GM12891 (cell line): Measurements from ENCODE around the gene RBM8A.

Source experiments
- POLR2A ChIP-seq: IDR thresholded peaks from 2 replicates; pipeline ENCODE4 v1.6.1; 2011; ENCODE audit warnings: low read depth, low read length, control low read depth
- POLR2AphosphoS5 ChIP-seq: IDR thresholded peaks from 2 replicates; pipeline ENCODE4 v1.6.1; 2011; ENCODE audit warnings: low read depth, low read length, control low read depth
- SPI1 ChIP-seq: IDR thresholded peaks from 2 replicates; pipeline ENCODE4 v1.6.1; 2011; ENCODE audit warnings: low read depth, low read length, control low read depth
- TAF1 ChIP-seq: IDR thresholded peaks from 2 replicates; pipeline ENCODE4 v1.6.1; 2011; ENCODE audit warnings: low read depth, low read length, control low read depth

DNA sequence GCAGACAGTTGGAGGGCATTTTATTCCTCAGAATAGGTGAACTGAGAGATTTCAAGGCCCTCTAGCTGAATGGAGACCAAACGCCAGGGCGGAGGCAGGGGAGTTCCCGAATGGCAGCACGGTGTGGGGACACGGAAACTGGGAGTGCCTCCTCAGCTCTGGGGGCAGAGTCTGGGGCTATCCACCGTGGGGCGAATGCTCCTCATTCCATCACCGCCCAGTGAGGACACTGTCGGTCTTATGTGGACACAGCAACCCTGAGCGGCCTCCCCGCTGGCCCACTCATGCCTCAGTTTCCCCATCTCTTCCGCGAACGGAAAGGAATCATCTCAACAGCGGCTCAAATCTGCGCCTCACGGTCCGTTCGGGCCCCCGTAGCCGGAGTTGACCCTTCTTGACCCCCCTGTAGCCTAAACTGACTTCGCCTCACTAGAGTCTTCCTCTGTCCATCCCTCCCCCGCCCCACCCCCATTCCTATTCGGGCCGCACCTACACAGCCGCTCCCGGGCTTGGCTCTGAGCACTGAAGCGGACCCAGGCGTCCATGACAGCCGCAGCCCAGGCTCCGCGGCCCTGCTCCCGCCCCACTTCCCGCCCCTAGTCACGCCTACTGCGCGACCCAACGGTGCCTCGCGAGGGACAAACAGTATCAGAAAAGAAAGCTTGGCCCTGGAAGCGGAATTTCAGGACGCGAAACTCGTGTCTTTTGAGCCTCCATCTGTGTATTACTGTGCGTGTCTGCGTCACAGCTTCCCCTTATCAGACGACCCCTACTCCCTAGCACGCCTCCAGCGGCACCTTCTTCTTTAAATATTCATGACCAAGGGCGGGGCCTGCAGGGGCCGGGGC lies 8.9 kb downstream of the RBM8A start, which contains the start of gene PEX11B:
- peak; percentile 51; the same call in 1 of the 2 replicates for TF ChIP-seq POLR2A
- TF ChIP-seq POLR2AphosphoS5: no peak; the same call in none of the 2 replicates
- TF ChIP-seq SPI1: peak; percentile 53; the same call in 1 of the 2 replicates
- peak; percentile 73; the same call in 1 of the 2 replicates for TF ChIP-seq TAF1
